ENCODE results near the gene SLF2.

SLF2 gene

DNA sequence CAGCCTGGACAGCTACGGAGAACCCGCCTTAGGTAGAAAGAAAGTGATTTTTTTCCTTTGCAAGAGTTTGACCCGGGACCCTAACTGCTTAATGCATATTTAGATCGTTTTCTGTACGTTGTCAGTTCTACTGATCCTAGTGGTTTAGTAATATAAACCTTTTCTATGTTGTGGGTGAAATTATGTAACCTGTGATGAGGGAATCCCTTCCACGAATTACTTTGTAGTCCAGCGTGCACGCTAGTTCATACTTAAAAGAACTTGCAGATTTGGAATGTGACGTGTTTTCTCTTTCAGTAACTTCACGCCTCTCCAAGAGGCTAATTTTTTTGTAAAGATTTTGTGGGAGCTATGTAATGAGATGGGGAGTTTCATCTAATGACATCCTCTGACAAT, 705 bp downstream of the SLF2 start:
- H3K27ac ChIP-seq, result peak overlapping the region; percentile 83
- TF ChIP-seq, protein P1, sequence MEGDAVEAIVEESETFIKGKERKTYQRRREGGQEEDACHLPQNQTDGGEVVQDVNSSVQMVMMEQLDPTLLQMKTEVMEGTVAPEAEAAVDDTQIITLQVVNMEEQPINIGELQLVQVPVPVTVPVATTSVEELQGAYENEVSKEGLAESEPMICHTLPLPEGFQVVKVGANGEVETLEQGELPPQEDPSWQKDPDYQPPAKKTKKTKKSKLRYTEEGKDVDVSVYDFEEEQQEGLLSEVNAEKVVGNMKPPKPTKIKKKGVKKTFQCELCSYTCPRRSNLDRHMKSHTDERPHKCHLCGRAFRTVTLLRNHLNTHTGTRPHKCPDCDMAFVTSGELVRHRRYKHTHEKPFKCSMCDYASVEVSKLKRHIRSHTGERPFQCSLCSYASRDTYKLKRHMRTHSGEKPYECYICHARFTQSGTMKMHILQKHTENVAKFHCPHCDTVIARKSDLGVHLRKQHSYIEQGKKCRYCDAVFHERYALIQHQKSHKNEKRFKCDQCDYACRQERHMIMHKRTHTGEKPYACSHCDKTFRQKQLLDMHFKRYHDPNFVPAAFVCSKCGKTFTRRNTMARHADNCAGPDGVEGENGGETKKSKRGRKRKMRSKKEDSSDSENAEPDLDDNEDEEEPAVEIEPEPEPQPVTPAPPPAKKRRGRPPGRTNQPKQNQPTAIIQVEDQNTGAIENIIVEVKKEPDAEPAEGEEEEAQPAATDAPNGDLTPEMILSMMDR (conservative IDR thresholded peaks at IDR 0.05), result no peak

DNA sequence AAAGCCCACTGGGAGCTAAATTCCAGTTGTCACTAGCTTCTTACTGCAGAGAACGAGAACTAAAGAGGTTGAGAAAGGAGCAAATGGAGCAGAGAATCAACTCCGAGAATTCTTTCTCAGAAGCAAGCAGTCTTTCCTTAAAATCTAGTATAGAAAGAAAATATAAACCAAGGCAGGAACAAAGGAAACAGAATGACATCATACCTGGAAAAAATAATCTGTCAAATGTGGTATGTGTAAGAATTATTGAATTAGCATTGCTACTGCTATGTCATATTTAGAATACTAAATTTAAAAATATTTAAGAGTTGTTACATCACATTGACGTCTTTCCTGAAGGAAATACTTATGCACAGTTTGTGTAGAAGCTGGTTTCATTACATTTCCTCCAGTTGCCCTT, 4.3 kb downstream of the SLF2 start:
- no peak overlapping the region for H3K27ac ChIP-seq
- TF ChIP-seq, protein P1 (conservative IDR thresholded peaks at IDR 0.05), result no peak

DNA sequence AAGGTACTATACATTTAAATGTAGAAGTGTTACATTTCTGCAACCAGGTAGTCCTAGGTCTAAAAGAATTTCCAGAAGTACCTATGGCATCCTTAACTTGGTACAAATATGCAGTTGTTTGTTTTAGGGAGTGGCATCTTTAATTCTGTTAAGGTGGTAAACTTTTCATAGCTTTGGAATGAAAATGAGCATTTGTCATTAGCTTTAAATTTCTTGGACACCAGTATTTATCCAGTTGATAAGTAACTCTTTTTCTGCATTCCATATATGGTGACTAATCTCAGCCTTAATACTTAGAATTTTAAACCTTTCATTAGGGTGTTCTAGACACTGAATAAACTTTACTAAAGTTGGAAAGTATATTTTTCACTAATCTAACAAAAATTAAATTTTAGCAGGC, 10.8 kb downstream of the SLF2 start:
- H3K27ac ChIP-seq, result no peak overlapping the region
- TF ChIP-seq, protein P1 (conservative IDR thresholded peaks at IDR 0.05), result no peak

DNA sequence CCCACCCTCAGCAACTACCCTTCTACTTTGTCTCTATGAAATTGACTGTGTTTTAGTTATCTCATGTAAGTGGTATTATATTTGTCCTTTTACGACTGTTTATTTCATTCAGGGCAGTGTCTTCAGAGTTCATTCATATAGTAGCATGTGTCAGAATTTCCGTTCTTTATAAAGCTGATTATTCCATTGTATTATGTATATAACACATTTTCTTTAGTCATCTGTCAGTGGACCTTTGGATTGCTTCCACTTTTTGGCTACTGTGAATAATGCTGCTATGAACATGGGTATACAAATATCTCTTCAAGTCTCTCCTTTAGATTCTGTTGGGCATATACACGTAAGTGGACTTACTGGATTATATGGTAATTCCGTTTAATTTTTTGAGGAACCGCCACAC, 14.5 kb downstream of the SLF2 start:
- TF ChIP-seq, protein P1 (conservative IDR thresholded peaks at IDR 0.05), result no peak
- no peak overlapping the region for H3K27ac ChIP-seq

DNA sequence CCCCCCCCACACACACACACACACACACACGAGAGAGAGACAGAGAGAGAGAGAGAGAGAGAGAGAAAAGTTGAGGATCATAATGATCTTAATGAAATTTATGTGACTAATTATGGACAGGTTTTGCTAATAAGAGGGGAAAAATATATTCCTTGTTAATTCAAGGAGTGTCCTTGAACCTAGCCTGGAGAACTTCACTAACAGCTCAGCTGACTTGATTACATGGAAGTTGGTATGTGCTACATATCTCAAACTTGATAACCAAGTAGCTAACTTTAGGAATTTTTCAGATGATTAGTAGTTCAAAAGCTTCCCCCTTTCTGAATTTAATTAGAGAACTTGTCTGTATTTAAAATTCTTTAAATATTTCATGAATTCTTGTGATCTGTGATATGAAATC, 15.3 kb downstream of the SLF2 start:
- H3K27ac ChIP-seq, result no peak overlapping the region
- TF ChIP-seq, protein P1 (conservative IDR thresholded peaks at IDR 0.05), result no peak

DNA sequence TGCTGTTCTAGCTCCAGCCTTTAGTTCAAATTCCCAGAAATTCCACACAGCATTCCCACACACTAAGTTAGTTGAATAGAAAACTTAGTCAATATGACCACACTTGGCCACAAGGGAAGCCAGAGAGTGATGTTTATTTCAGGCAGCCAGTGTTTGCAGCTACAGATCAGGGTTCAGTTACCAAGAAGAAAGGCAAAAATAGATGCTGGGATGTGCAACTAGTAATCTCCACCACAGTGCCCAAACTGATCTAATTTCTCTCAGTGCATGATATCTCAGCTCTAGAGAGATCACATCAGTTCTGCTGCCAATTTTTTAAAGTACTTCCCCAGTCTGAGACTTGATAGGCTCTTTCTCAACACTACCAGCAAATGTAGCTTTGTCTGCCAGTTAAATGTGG, 17.6 kb downstream of the SLF2 start:
- TF ChIP-seq, protein P1 (conservative IDR thresholded peaks at IDR 0.05), result no peak
- no peak overlapping the region for H3K27ac ChIP-seq

DNA sequence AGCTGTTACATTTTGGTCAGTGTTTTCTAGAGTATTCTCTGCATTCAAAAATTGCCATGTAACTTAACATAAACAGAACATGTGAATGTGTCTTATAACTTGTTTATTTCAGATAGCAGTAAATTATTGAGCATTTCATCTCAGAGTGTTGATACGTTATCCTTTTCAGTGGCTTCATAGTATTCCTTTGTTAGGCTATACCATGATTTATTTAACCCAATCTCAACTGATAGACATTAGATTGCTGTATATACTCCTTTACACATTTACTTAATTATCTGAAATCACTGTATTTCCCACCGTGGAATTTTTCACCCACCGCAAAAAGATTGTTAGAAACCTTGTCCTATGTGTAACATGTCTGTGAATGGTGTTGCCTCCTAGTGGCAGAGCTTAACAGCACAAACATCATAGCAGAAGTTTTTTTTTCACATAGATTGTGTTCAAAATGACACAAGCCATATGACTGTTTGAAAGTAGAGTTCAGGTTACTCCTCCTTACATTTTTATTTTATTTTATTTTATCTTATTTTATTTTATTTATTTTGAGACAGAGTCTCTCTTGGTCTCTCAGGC, 21.4 kb downstream of the SLF2 start:
- TF ChIP-seq, protein P1 (conservative IDR thresholded peaks at IDR 0.05), result peak; percentile 67
- no peak overlapping the region for H3K27ac ChIP-seq

Measured in VCaP (cell line).